Measurements from ENCODE around the gene MAMDC2. TPM values are rescaled to one million over a fixed set of nuclear protein-coding genes. Genes with fewer than 3 reads are reported as not detected.
A peak's percentile ranks its signal among the peaks of the same experiment; 100 is the strongest.
"Not testable (repeated sequence)": the region's sequence is repeated elsewhere in the genome, so short reads cannot be mapped to it uniquely, and the experiment has no call there.

Gene MAMDC2
- total RNA-seq, 1 experiment from 2014 or later = 2.7 TPM

DNA sequence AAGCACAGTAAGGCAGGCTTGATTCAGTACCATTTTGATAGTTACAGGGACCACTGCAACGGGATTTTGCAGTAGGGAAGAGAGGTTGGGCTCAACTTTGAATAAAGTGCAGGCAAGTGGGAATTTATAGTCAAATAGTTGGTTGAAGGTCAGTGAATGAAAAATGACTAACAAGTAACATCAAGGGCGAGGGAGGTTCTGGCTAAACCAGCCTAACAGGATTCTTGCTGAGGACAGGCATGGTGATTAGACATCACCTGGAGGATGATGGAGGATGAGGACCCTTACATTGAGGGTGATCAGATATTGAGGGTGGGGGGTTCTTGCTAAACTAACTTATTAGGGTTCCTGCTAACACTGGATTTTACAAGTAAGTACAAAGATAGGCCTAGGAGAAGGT lies 149.1 kb downstream of the MAMDC2 start:
- TF ChIP-seq, protein P1, sequence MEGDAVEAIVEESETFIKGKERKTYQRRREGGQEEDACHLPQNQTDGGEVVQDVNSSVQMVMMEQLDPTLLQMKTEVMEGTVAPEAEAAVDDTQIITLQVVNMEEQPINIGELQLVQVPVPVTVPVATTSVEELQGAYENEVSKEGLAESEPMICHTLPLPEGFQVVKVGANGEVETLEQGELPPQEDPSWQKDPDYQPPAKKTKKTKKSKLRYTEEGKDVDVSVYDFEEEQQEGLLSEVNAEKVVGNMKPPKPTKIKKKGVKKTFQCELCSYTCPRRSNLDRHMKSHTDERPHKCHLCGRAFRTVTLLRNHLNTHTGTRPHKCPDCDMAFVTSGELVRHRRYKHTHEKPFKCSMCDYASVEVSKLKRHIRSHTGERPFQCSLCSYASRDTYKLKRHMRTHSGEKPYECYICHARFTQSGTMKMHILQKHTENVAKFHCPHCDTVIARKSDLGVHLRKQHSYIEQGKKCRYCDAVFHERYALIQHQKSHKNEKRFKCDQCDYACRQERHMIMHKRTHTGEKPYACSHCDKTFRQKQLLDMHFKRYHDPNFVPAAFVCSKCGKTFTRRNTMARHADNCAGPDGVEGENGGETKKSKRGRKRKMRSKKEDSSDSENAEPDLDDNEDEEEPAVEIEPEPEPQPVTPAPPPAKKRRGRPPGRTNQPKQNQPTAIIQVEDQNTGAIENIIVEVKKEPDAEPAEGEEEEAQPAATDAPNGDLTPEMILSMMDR (conservative IDR thresholded peaks at IDR 0.05) = no peak
- no peak for TF ChIP-seq EZH2 (IDR thresholded peaks at IDR 0.05; ENCODE audit: low read depth)
- CTCF ChIA-PET = no interaction called here
- peak; percentile 11 to 54 for DNase-seq
- no peaks in the 10 kb centered on the region for H4K20me1 ChIP-seq (ENCODE audit: insufficient read depth)
- H3K9me3 ChIP-seq (ENCODE audit: insufficient read depth, low read depth) = no peaks in the 10 kb centered on the region
- H3K27me3 ChIP-seq (ENCODE audit: insufficient read depth, low read depth) = no peaks in the 10 kb centered on the region
- BruUV-seq (replicated peaks) = no TSS peak
- POLR2A ChIA-PET (ENCODE audit: unreplicated experiment) = interaction anchor here (0.7 kb wide), 1 partner anchor 179 kb away, joined by 4 read pairs; no protein-coding TSS in a partner anchor
- H3K9me2 ChIP-seq (ENCODE audit: insufficient read depth) = no peaks in the 10 kb centered on the region
- H3K27ac ChIP-seq = no peak overlapping the region
- intact Hi-C loops (cut with micrococcal nuclease; ENCODE audit: unreplicated experiment) = no loop called here
- no peaks in the 10 kb centered on the region for H3K79me2 ChIP-seq (ENCODE audit: low read depth)
- peak overlapping the region; percentile 50 for H3K4me2 ChIP-seq
- peaks cover 17% of the 10 kb centered on the region for H3K4me1 ChIP-seq (replicated peaks; ENCODE audit: insufficient read depth)
- H3K4me3 ChIP-seq = no peak overlapping the region
- no peaks in the 10 kb centered on the region for H3F3A ChIP-seq (ENCODE audit: insufficient read depth, low read depth)
- H2AFZ ChIP-seq = no peak overlapping the region
- no peaks in the 10 kb centered on the region for H3K36me3 ChIP-seq (ENCODE audit: low read depth)

DNA sequence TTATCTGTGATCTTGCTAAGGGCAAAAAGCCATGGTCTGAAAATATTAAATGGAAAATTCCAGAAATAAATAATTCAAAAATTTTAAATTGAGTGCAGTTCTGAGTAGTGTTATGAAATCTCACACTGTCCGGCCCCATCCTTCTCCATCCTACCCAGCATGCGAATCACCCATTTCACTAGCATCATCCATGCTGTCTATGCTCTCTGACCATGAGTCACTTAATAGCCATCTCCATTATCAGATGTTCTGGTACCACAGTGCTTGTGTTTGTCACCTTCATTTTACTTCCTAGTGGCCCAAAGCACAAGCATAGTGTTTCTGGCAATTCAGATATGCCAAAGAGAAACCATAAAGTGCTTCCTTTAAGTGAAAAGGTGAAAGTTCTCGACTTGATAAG lies 151.8 kb downstream of the MAMDC2 start:
- intact Hi-C loops (cut with micrococcal nuclease; ENCODE audit: unreplicated experiment) = no loop called here
- Histone ChIP-seq H3K9me3 (ENCODE audit: insufficient read depth, low read depth) (no peaks in the 10 kb centered on the region), H3K9me2 (ENCODE audit: insufficient read depth) (no peaks in the 10 kb centered on the region), H3K27me3 (ENCODE audit: insufficient read depth, low read depth) (no peaks in the 10 kb centered on the region), H4K20me1 (ENCODE audit: insufficient read depth) (no peaks in the 10 kb centered on the region), H3K27ac (no peak overlapping the region), H3K36me3 (ENCODE audit: low read depth) (no peaks in the 10 kb centered on the region), H3K4me2 (no peak overlapping the region), H3K79me2 (ENCODE audit: low read depth) (no peaks in the 10 kb centered on the region), H3K4me3 (no peak overlapping the region), H3K4me1 (replicated peaks; ENCODE audit: insufficient read depth) (peaks cover 17% of the 10 kb centered on the region), H2AFZ (no peak overlapping the region), H3F3A (ENCODE audit: insufficient read depth, low read depth) (no peaks in the 10 kb centered on the region)
- no TSS peak for BruUV-seq (replicated peaks)
- TF ChIP-seq, protein P1 (conservative IDR thresholded peaks at IDR 0.05) = no peak
- TF ChIP-seq EZH2 (IDR thresholded peaks at IDR 0.05; ENCODE audit: low read depth) = no peak
- DNase-seq = no peak
- ChIA-PET CTCF (no interaction called here), POLR2A (ENCODE audit: unreplicated experiment) (no interaction called here)

DNA sequence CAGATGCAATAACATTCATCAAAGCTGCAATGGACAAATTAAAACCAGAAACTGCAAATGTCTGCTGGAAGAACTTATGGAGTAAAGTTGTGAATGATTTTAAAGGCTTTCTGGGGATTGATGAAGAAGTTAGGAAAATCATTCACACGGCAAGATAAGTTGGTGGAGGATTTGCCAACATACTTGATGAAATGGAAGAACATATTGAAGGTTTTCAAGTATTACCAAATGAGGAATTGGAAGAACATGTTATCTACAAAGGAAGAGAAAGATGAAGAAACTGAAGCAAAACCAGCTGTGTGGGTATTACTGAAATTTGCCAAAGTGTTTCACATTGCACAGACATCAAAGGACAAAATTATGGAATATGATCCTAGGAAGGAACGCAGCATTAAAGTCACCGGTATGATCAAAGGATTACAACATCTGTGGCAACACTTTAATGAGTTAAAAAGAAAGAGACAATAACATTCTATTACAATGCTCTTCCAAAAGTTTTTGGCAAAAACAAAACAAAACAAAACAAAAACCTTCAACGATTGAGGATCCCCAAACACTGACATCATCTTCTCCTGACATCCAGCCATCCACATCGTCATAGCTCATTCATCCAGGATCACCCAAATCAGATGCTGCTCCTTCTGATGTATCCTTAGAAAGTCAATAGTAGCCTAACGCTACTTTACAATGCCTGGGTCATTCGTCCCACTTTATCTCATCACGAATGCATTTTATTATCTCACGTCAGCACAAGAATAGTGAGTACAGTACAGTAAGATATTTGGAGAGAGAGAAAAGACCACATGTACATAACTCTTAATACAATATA lies 153.8 kb downstream of the MAMDC2 start:
- peaks cover 8% of the 10 kb centered on the region for H3K4me1 ChIP-seq (replicated peaks; ENCODE audit: insufficient read depth)
- H3K27ac ChIP-seq = no peak overlapping the region
- H3K9me2 ChIP-seq (ENCODE audit: insufficient read depth) = no peaks in the 10 kb centered on the region
- ChIA-PET CTCF (no interaction called here), POLR2A (ENCODE audit: unreplicated experiment) (no interaction called here)
- H3K9me3 ChIP-seq (ENCODE audit: insufficient read depth, low read depth) = no peaks in the 10 kb centered on the region
- H2AFZ ChIP-seq = no peak overlapping the region
- no TSS peak for BruUV-seq (replicated peaks)
- no peaks in the 10 kb centered on the region for H3K36me3 ChIP-seq (ENCODE audit: low read depth)
- H3K27me3 ChIP-seq (ENCODE audit: insufficient read depth, low read depth) = no peaks in the 10 kb centered on the region
- no peak for DNase-seq
- H3K79me2 ChIP-seq (ENCODE audit: low read depth) = no peaks in the 10 kb centered on the region
- H4K20me1 ChIP-seq (ENCODE audit: insufficient read depth) = no peaks in the 10 kb centered on the region
- no peaks in the 10 kb centered on the region for H3F3A ChIP-seq (ENCODE audit: insufficient read depth, low read depth)
- intact Hi-C loops (cut with micrococcal nuclease; ENCODE audit: unreplicated experiment) = no loop called here
- TF ChIP-seq EZH2 (IDR thresholded peaks at IDR 0.05; ENCODE audit: low read depth) = no peak
- TF ChIP-seq, protein P1 (conservative IDR thresholded peaks at IDR 0.05) = no peak
- H3K4me3 ChIP-seq = no peak overlapping the region
- no peak overlapping the region for H3K4me2 ChIP-seq

DNA sequence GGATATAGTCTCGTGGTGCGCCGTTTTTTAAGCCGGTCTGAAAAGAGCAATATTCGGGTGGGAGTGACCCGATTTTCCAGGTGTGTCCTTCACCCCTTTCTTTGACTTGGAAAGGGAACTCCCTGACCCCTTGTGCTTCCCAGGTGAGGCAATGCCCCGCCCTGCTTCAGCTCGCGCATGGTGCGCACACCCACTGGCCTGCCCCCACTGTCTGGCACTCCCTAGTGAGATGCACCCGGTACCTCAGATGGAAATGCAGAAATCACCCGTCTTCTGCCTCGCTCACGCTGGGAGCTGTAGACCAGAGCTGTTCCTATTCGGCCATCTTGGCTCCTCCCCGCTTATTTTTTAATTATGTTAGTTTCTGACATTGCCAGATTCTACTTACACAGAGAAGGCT lies 161.1 kb downstream of the MAMDC2 start:
- H3K9me3 ChIP-seq (ENCODE audit: insufficient read depth, low read depth) = peaks cover 10% of the 10 kb centered on the region; the same call in 1 of the 2 replicates
- H3K36me3 ChIP-seq (ENCODE audit: low read depth); H3K9me2 ChIP-seq (ENCODE audit: insufficient read depth); H2AFZ ChIP-seq; POLR2A ChIA-PET (ENCODE audit: unreplicated experiment); H3K4me1 ChIP-seq (replicated peaks; ENCODE audit: insufficient read depth); H3K27me3 ChIP-seq (ENCODE audit: insufficient read depth, low read depth); intact Hi-C loops (cut with micrococcal nuclease; ENCODE audit: unreplicated experiment); H4K20me1 ChIP-seq (ENCODE audit: insufficient read depth); H3K27ac ChIP-seq; H3K4me3 ChIP-seq; H3K79me2 ChIP-seq (ENCODE audit: low read depth); H3K4me2 ChIP-seq; H3F3A ChIP-seq (ENCODE audit: insufficient read depth, low read depth); CTCF ChIA-PET; DNase-seq; BruUV-seq (replicated peaks): not testable (repeated sequence)

Measured in PC-9 (cell line).